SIG-M5 (cell line): ENCODE data around the gene APH1B.
A peak's percentile ranks its signal among the peaks of the same experiment; 100 is the strongest.
"Not testable (repeated sequence)": the region's sequence is repeated elsewhere in the genome, so short reads cannot be mapped to it uniquely, and the experiment has no call there.

Source experiments
- DNase-seq: peaks from one replicate; lab custom pipeline; 2025; lab: John Stamatoyannopoulos, UW

The APH1B gene

GRCh38 chr15:63277038-63277892, at the start of gene APH1B:
Gene APH1B, plus strand, starts transcription at chr15:63277605. Its CDS starts 19 bp downstream, at chr15:63277624.
- DNase-seq, result no peak

GRCh38 chr15:63227689-63228088, 49.7 kb upstream of the APH1B start:
- no peak for DNase-seq

GRCh38 chr15:63231206-63231605, 46.2 kb upstream of the APH1B start:
- no peak for DNase-seq

- DNase-seq, result no peak
Observed at GRCh38 chr15:63231706-63232105, 45.7 kb upstream of the APH1B start.

- no peak for DNase-seq
Observed at GRCh38 chr15:63232405-63232804, 45.0 kb upstream of the APH1B start.

GRCh38 chr15:63232943-63233342, 44.5 kb upstream of the APH1B start:
- DNase-seq, result no peak

- DNase-seq, result no peak
Observed at GRCh38 chr15:63233667-63234423, 43.6 kb upstream of the APH1B start.

- no peak for DNase-seq
Observed at GRCh38 chr15:63234451-63234870, 42.9 kb upstream of the APH1B start.

- no peak for DNase-seq
Observed at GRCh38 chr15:63236272-63236671, 41.1 kb upstream of the APH1B start.

- DNase-seq, result not testable (repeated sequence)
Observed at GRCh38 chr15:63237086-63237485, 40.3 kb upstream of the APH1B start.

GRCh38 chr15:63238171-63238570, 39.2 kb upstream of the APH1B start:
- DNase-seq, result no peak

GRCh38 chr15:63238796-63239195, 38.6 kb upstream of the APH1B start:
- DNase-seq, result no peak

GRCh38 chr15:63240109-63240508, 37.3 kb upstream of the APH1B start:
- DNase-seq, result no peak

GRCh38 chr15:63241316-63241715, 36.1 kb upstream of the APH1B start:
- no peak for DNase-seq

- DNase-seq, result no peak
Observed at GRCh38 chr15:63243101-63243500, 34.3 kb upstream of the APH1B start.

- no peak for DNase-seq
Observed at GRCh38 chr15:63243776-63244175, 33.6 kb upstream of the APH1B start.

- no peak for DNase-seq
Observed at GRCh38 chr15:63244399-63244798, 33.0 kb upstream of the APH1B start.

GRCh38 chr15:63244976-63245645, 32.3 kb upstream of the APH1B start:
- DNase-seq, result no peak

- DNase-seq, result peak; percentile 86
Observed at GRCh38 chr15:63246691-63247469, 30.5 kb upstream of the APH1B start.

- DNase-seq, result no peak
Observed at GRCh38 chr15:63250312-63250965, 27.0 kb upstream of the APH1B start.

GRCh38 chr15:63251701-63252100, 25.7 kb upstream of the APH1B start:
- DNase-seq, result no peak
